Kidney (tissue), 14 donors: ENCODE data around the gene FARP1. TPM values are rescaled to one million over a fixed set of nuclear protein-coding genes. Genes with fewer than 3 reads are reported as not detected.

Experiments
- DNase-seq, 5 donors: peaks; one replicate each; pipeline ENCODE4 v3.0.0-alpha.2; 2013 to 2020
- FAIRE-seq: peaks from 2 replicates; lab custom pipeline; 2012; peaks lifted over from hg19 to GRCh38; lab: Jason Lieb, UNC
- H3K27ac ChIP-seq, 2 donors: one replicate each; pipeline ENCODE4 v1.7.0; 2013; ENCODE audit warnings: low read depth in 2 of 2, low read length in 2 of 2, inconsistent platforms in 1 of 2
- H3K27me3 ChIP-seq: one replicate; pipeline ENCODE4 v1.7.1; 2013; ENCODE audit warnings: low read length, inconsistent platforms; ENCODE audit not compliant: control insufficient read depth, insufficient read depth
- H3K36me3 ChIP-seq, 3 donors: one replicate each; pipeline versions ENCODE4 v1.7.0 to v1.7.1; 2013; ENCODE audit warnings: low read length in 3 of 3, control low read depth in 1 of 3, inconsistent platforms in 1 of 3; ENCODE audit not compliant: insufficient read depth in 3 of 3, control insufficient read depth in 2 of 3
- H3K4me1 ChIP-seq, 3 donors: one replicate each; pipeline versions ENCODE4 v1.7.0 to v1.7.1; 2013; ENCODE audit warnings: low read length in 3 of 3, inconsistent platforms in 1 of 3, low read depth in 1 of 3; ENCODE audit not compliant: control insufficient read depth in 2 of 3, insufficient read depth in 2 of 3
- H3K4me3 ChIP-seq, 3 donors: one replicate each; pipeline versions ENCODE4 v1.7.0 to v1.8.1; 2013; ENCODE audit warnings: low read length in 3 of 3, control low read depth in 1 of 3, inconsistent platforms in 1 of 3
- H3K9ac ChIP-seq, 3 donors: one replicate each; pipeline versions ENCODE4 v1.7.0 to v1.7.1; 2013; ENCODE audit warnings: low read length in 3 of 3, control low read depth in 1 of 3, inconsistent platforms in 1 of 3
- H3K9me3 ChIP-seq, 3 donors: one replicate each; pipeline versions ENCODE4 v1.7.0 to v1.7.1; 2013; ENCODE audit warnings: low read length in 3 of 3, control low read depth in 1 of 3, inconsistent platforms in 1 of 3; ENCODE audit not compliant: control insufficient read depth in 2 of 3, insufficient read depth in 1 of 3
- intact Hi-C: fragments of 100-400 bp; cut with DNase I; formaldehyde crosslinking; loops from one replicate; pipeline ENCODE4 v1.11.1; 2022
- polyA plus RNA-seq: library from polyadenylated mRNA; stranded (reverse); fragments of 350-450 nt; fragmentation: Illumina TruSeq; extraction: RNeasy Lipid Tissue Mini Kit (QIAGEN cat#74804); gene quantifications from one replicate; pipeline ENCODE4 v1.2.3, GENCODE V29; 2014; ENCODE audit warnings: low read depth, low replicate concordance; ENCODE audit not compliant: insufficient read depth
- total RNA-seq: library from RNA; stranded (reverse); fragmentation: NEBNext Ultra II Directional; extraction: Animal tissue kit (Norgen Biotek cat#: 25700); gene quantifications from one replicate; pipeline ENCODE4 v1.2.1, GENCODE V29; 2021
- TF ChIP-seq, protein P1 (sequence below): IDR thresholded peaks from 3 replicates; pipeline ENCODE4 v1.5.1; 2012; ENCODE audit warnings: mild to moderate bottlenecking, moderate library complexity, borderline replicate concordance; ENCODE audit not compliant: insufficient read depth; ENCODE audit errors: extremely low read depth
- donor health status: control.
- donor health status: control.
- donor health status: control.
- donor health status: control.
- donor health status: control.
- donor health status: DM: yes; HTN: yes; CAD: no.
- donor health status: Normal renal cell carcinoma (clear cell type).

Gene FARP1
- total and polyA plus RNA-seq, 2 donors from 2014 or later: 123 to 229 TPM

DNA sequence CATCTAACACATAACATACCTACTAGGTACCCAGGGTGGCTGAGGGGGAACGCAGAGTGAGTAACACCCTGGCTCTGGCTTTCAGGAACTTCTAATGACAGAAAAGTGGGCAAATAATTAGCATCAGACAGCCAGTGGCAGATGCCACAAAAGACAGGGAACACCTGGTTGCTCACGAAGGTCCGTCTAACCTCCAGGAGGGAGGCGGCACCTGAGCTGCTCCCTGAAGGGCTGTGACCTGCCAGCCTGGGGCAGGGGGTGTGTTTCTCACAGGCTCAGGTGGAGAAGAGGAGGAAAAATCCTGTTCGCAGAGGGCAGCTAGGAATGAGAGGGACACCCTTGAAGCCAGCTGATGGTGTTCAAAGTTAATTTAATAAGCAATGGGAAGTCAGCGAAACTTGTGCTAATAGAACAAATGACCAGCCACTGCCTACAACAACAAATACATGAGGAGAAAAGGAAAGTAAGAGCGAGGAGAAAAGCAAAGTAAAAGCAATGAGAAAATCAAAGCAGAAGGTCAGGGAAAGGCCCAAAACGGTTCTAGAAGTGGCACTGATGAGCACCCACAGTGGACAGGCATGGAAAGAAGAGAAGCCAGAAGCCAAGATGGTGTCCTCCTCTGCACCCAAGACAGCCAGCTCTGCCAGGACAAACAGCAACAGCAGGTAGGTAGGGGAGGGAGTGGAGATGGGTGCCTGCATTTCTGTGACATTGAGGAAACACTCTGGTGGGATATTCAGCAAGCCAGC lies 346.7 kb downstream of the FARP1 start:
- Histone ChIP-seq H3K27me3 (no peaks in the 10 kb centered on the region), H3K9me3 (no peaks in the 10 kb centered on the region), H3K4me3 (peak overlapping the region in 1 of 3 donors; percentile 2), H3K36me3 (peaks cover 0 to 4% (median 0%) of the 10 kb centered on the region in 3 donors), H3K9ac (no peak overlapping the region), H3K4me1 (peaks cover 10 to 39% (median 31%) of the 10 kb centered on the region in 3 donors), H3K27ac (peak overlapping the region; percentile 35 to 51)
- FAIRE-seq (no peak), DNase-seq (no peak)
- TF ChIP-seq, protein P1, sequence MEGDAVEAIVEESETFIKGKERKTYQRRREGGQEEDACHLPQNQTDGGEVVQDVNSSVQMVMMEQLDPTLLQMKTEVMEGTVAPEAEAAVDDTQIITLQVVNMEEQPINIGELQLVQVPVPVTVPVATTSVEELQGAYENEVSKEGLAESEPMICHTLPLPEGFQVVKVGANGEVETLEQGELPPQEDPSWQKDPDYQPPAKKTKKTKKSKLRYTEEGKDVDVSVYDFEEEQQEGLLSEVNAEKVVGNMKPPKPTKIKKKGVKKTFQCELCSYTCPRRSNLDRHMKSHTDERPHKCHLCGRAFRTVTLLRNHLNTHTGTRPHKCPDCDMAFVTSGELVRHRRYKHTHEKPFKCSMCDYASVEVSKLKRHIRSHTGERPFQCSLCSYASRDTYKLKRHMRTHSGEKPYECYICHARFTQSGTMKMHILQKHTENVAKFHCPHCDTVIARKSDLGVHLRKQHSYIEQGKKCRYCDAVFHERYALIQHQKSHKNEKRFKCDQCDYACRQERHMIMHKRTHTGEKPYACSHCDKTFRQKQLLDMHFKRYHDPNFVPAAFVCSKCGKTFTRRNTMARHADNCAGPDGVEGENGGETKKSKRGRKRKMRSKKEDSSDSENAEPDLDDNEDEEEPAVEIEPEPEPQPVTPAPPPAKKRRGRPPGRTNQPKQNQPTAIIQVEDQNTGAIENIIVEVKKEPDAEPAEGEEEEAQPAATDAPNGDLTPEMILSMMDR: no peak
- intact Hi-C loops: no loop called here

DNA sequence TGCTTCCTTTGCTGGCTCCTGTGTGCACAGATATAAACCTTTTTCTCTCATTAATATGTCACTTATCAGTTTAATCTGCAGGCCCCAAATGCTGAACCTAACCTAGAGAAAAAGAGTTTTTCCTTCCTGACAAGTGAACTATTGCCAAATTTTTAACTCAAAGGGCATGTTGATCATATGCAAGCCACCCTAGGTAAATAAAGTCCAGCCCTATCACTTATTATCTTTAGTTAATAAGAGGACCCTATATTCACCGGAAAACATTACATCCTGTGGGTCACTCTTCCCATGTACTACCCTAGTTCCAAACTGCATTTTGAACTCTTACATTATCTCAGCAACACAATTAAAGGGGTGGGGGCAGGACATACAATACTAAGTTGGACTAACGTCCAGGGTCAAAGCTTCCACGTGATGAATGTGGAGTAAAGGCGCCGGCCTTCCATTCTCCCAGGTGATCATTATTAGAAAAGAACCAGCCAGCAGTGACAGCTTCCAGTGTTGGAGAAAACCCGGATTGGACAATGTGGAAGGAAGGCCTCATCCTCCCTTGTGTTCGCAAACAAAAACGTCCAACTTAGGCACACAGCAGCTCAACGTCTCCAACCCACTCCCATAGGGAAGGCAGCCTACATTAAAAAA lies 347.4 kb downstream of the FARP1 start:
- TF ChIP-seq, protein P1: no peak
- Histone ChIP-seq H3K27me3 (no peaks in the 10 kb centered on the region), H3K9ac (no peak overlapping the region), H3K9me3 (no peaks in the 10 kb centered on the region), H3K4me3 (peak overlapping the region in 1 of 3 donors; percentile 2), H3K27ac (peak overlapping the region; percentile 35 to 51), H3K4me1 (peaks cover 10 to 38% (median 24%) of the 10 kb centered on the region in 3 donors), H3K36me3 (peaks cover 0 to 4% (median 0%) of the 10 kb centered on the region in 3 donors)
- intact Hi-C loops: no loop called here
- FAIRE-seq (no peak), DNase-seq (no peak)

DNA sequence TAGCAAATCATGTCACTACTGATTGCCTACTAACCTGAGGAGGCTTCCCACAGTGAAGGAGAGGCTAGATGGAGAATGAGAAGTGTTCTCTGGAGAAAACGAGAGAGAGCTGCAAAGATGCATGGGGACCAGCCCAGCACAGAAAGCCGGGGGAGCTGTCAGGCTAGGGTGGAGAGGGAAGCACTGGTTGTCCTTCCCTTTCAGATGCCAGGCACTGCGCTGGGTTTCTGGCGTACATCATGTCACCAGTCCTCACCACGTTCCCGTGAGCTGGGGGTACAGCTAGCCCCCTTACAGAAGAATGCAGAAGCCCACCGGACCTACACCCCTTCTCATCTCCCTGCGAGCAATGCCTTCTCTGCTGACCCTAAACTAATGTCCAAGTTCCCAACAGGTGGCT lies 348.0 kb downstream of the FARP1 start:
- H3K9me3 ChIP-seq: no peaks in the 10 kb centered on the region
- no peak overlapping the region for H3K4me3 ChIP-seq
- no peak overlapping the region for H3K27ac ChIP-seq
- FAIRE-seq: no peak
- H3K27me3 ChIP-seq: no peaks in the 10 kb centered on the region
- DNase-seq: no peak
- H3K4me1 ChIP-seq: peaks cover 10 to 44% (median 22%) of the 10 kb centered on the region in 3 donors
- TF ChIP-seq, protein P1: no peak
- H3K9ac ChIP-seq: no peak overlapping the region
- H3K36me3 ChIP-seq: peaks cover 0 to 4% (median 0%) of the 10 kb centered on the region in 3 donors
- intact Hi-C loops: no loop called here
